Right lobe of liver (tissue), 6 donors: ENCODE data around the gene TMA16. TPM values are rescaled to one million over a fixed set of nuclear protein-coding genes. Genes with fewer than 3 reads are reported as not detected.

Experiments
- ATAC-seq, 4 donors: fragments of 200-7000 bp; cut with Tn5 transposase; one replicate each; pipeline ENCODE4 v1.9.1; 2020; ENCODE audit warnings: mild to moderate bottlenecking in 4 of 4, moderate library complexity in 4 of 4
- DNase-seq, 3 donors: peaks; one replicate each; pipeline ENCODE4 v3.0.0-alpha.2; 2020
- H3K27ac ChIP-seq, 3 donors: fragments of 200-600 bp; one replicate each; pipeline ENCODE4 v1.8.0; 2022
- H3K27me3 ChIP-seq, 2 donors: fragments of 200-600 bp; one replicate each; pipeline ENCODE4 v1.8.0; 2022
- H3K36me3 ChIP-seq, 4 donors: fragments of 200-600 bp; sonication (generic) in 1 of 4; one replicate each; pipeline versions ENCODE4 v1.5.1 to v1.8.0; 2017 to 2022; ENCODE audit warnings: control low read depth in 1 of 4
- H3K4me1 ChIP-seq, 4 donors: fragments of 200-600 bp; sonication (generic) in 1 of 4; one replicate each; pipeline versions ENCODE4 v1.5.1 to v1.8.0; 2017 to 2022; ENCODE audit warnings: control low read depth in 1 of 4
- H3K4me3 ChIP-seq, 3 donors: fragments of 200-600 bp; one replicate each; pipeline ENCODE4 v1.8.0; 2022
- H3K9me3 ChIP-seq, 4 donors: fragments of 200-600 bp; sonication (generic) in 1 of 4; one replicate each; pipeline versions ENCODE4 v1.5.1 to v1.8.0; 2017 to 2022; ENCODE audit warnings: control low read depth in 1 of 4
- POLR2A ChIP-seq: fragments of 450-650 bp; IDR thresholded peaks from one replicate; pipeline ENCODE4 v1.6.1; 2017; ENCODE audit warnings: antibody characterized with exemption, mild to moderate bottlenecking
- WGBS: methylation state at CpG from one replicate; pipeline ENCODE4 v1.1.6; 2018; ENCODE audit warnings: low coverage, low lambda C conversion rate; ENCODE audit not compliant: insufficient coverage; ENCODE audit errors: missing lambda C conversion rate; 5-methylcytosine and 5-hydroxymethylcytosine counted together
- intact Hi-C, 2 donors: fragments of 100-400 bp; cut with DNase I; formaldehyde crosslinking; loops; one replicate each; pipeline versions ENCODE4 v1.11.2 to v1.14.1; 2022
- total RNA-seq, 6 experiments: library from RNA; depleted of rRNA in 2 of 6; stranded (reverse); fragments of >200 nt in 2 of 6; fragmentation: NEBNext Ultra II Directional in 3 of 6; extraction: Animal tissue kit (Norgen Biotek cat#: 25700) in 3 of 6; gene quantifications; one replicate each; pipeline versions ENCODE4 v1.1.0 to v1.2.4, GENCODE V29; 2016 to 2023
- TF ChIP-seq, protein P1 (sequence below), 4 donors: fragments of 200-600 bp in 3 of 4; fragments of 450-650 bp in 1 of 4; IDR thresholded peaks; one replicate each; pipeline versions ENCODE4 v1.5.1 to v1.8.0; 2016 to 2022; ENCODE audit warnings: antibody characterized with exemption in 4 of 4, mild to moderate bottlenecking in 2 of 4
- donor health status: DM: no; HTN: yes; CAD: no.
- donor health status: DM: no; HTN: no; CAD: no.
- donor health status: DM: no; HTN: no; CAD: no.
- donor health status: DM: no; HTN: yes; CAD: no.
- donor health status: DM: no; HTN: yes; CAD: no.

The TMA16 gene
- total RNA-seq, 6 experiments from 2014 or later = 6.0 to 27.0 (median 11.9) TPM

DNA sequence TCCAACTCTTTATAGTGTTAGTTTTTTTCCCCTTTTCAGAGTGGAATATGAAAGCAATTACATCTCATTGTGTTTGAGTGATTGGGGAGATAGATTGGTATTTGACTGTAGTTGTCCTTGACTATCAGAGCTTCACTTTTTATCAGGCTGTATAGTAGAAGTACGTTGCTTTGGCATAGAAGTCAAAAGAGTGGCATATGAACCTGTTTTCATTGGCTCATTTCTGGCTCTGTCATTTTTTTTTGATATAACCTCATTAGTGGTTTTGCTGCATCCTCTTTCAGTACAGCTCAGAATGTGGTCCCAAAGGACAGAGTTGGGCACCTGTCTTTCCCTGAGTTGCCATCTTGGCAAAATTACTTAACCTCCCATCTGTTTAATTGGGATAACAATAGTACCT is 1.4 kb downstream of the TMA16 start:
- 4% methylated on average over 1 of the region's 1 CpG for WGBS
- DNase-seq (no peak), ATAC-seq (no peak)
- Histone ChIP-seq H3K27ac (no peak overlapping the region), H3K4me3 (peak overlapping the region in 1 of 3 donors; percentile 88), H3K36me3 (no peaks in the 10 kb centered on the region), H3K4me1 (peaks cover 0 to 14% (median 0%) of the 10 kb centered on the region in 4 donors), H3K27me3 (no peaks in the 10 kb centered on the region), H3K9me3 (no peaks in the 10 kb centered on the region)
- TF ChIP-seq POLR2A = no peak
- TF ChIP-seq, protein P1, sequence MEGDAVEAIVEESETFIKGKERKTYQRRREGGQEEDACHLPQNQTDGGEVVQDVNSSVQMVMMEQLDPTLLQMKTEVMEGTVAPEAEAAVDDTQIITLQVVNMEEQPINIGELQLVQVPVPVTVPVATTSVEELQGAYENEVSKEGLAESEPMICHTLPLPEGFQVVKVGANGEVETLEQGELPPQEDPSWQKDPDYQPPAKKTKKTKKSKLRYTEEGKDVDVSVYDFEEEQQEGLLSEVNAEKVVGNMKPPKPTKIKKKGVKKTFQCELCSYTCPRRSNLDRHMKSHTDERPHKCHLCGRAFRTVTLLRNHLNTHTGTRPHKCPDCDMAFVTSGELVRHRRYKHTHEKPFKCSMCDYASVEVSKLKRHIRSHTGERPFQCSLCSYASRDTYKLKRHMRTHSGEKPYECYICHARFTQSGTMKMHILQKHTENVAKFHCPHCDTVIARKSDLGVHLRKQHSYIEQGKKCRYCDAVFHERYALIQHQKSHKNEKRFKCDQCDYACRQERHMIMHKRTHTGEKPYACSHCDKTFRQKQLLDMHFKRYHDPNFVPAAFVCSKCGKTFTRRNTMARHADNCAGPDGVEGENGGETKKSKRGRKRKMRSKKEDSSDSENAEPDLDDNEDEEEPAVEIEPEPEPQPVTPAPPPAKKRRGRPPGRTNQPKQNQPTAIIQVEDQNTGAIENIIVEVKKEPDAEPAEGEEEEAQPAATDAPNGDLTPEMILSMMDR (IDR thresholded peaks at IDR 0.05) = no peak
- intact Hi-C loops = no loop called here

GRCh38 chr4:163500586-163500985 is 6.1 kb downstream of the TMA16 start:
- ATAC-seq = no peak
- Histone ChIP-seq H3K27me3 (no peaks in the 10 kb centered on the region), H3K4me1 (peaks cover 0 to 6% (median 0%) of the 10 kb centered on the region in 4 donors), H3K36me3 (no peaks in the 10 kb centered on the region), H3K27ac (no peak overlapping the region), H3K9me3 (no peaks in the 10 kb centered on the region), H3K4me3 (no peak overlapping the region)
- DNase-seq = no peak
- intact Hi-C loops = no loop called here
- TF ChIP-seq POLR2A = no peak
- TF ChIP-seq, protein P1 (IDR thresholded peaks at IDR 0.05) = no peak
- 100% methylated on average over 1 of the region's 1 CpG for WGBS

GRCh38 chr4:163505374-163505773 is 10.9 kb downstream of the TMA16 start:
- intact Hi-C loops = no loop called here
- Histone ChIP-seq H3K27me3 (no peaks in the 10 kb centered on the region), H3K4me3 (no peak overlapping the region), H3K9me3 (no peaks in the 10 kb centered on the region), H3K36me3 (peaks cover 0 to 12% (median 3%) of the 10 kb centered on the region in 4 donors), H3K4me1 (no peaks in the 10 kb centered on the region), H3K27ac (no peak overlapping the region)
- DNase-seq (no peak), ATAC-seq (no peak)
- 69% methylated on average over 3 of the region's 3 CpGs for WGBS
- no peak for TF ChIP-seq POLR2A
- TF ChIP-seq, protein P1 (IDR thresholded peaks at IDR 0.05) = no peak

DNA sequence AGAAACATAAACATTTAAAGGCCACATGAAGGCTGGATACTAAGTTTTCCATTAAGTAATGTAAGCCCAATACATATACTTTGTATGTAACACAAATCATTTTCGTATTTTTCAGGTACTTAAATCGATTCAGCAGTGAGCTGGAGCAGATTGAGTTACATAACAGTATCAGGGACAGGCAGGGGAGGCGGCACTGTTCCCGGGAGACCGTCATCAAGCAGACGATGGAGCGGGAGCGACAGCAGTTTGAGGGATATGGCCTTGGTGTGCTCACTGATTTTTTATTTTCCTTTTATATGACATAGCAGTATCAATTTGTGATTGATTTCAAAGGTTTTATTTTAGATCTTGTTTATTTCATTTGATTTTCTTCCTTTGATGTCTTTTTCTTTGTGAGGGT is 20.7 kb downstream of the TMA16 start:
- no peaks in the 10 kb centered on the region for H3K9me3 ChIP-seq
- no peaks in the 10 kb centered on the region for H3K27me3 ChIP-seq
- H3K27ac ChIP-seq = no peak overlapping the region
- no peaks in the 10 kb centered on the region for H3K4me1 ChIP-seq
- DNase-seq = no peak
- intact Hi-C loops = no loop called here
- no peak overlapping the region for H3K4me3 ChIP-seq
- peaks cover 0 to 19% (median 7%) of the 10 kb centered on the region in 4 donors for H3K36me3 ChIP-seq
- WGBS = 96% methylated on average over 7 of the region's 8 CpGs
- no peak for ATAC-seq
- TF ChIP-seq, protein P1 (IDR thresholded peaks at IDR 0.05) = no peak
- TF ChIP-seq POLR2A = no peak
